Endothelial cell (in vitro differentiated cells): ENCODE measurements around the gene TMC7. TPM values are rescaled to one million over a fixed set of nuclear protein-coding genes. Genes with fewer than 3 reads are reported as not detected.

Experiments
- DNase-seq: peaks from one replicate; pipeline ENCODE4 v3.0.0; 2021; ENCODE audit warnings: low spot score
- H3K27ac Mint-ChIP-seq: one replicate; pipeline ENCODE4 v1.8.0; 2021; ENCODE audit warnings: mixed read lengths, inconsistent platforms; ENCODE audit not compliant: unreplicated experiment
- H3K27me3 Mint-ChIP-seq: one replicate; pipeline ENCODE4 v1.8.0; 2021; ENCODE audit warnings: mild to moderate bottlenecking, moderate library complexity, mixed read lengths, inconsistent platforms; ENCODE audit not compliant: unreplicated experiment
- H3K36me3 Mint-ChIP-seq: one replicate; pipeline ENCODE4 v1.8.0; 2021; ENCODE audit warnings: mild to moderate bottlenecking, low read depth, mixed read lengths, inconsistent platforms; ENCODE audit not compliant: unreplicated experiment
- H3K4me1 Mint-ChIP-seq: one replicate; pipeline ENCODE4 v1.8.0; 2021; ENCODE audit warnings: mild to moderate bottlenecking, mixed read lengths, inconsistent platforms; ENCODE audit not compliant: unreplicated experiment
- H3K4me3 Mint-ChIP-seq: one replicate; pipeline ENCODE4 v1.8.0; 2021; ENCODE audit warnings: mild to moderate bottlenecking, mixed read lengths, inconsistent platforms; ENCODE audit not compliant: unreplicated experiment
- H3K9me3 Mint-ChIP-seq: one replicate; pipeline ENCODE4 v1.8.0; 2021; ENCODE audit warnings: mixed read lengths, inconsistent platforms; ENCODE audit not compliant: unreplicated experiment
- CTCF ChIP-seq: fragments of 200-600 bp; sonication (generic); IDR thresholded peaks from one replicate; pipeline ENCODE4 v1.5.0; 2021; ENCODE audit warnings: antibody characterized with exemption; ENCODE audit not compliant: unreplicated experiment
- total RNA-seq: library from RNA; stranded (reverse); fragmentation: NEBNext Ultra II Directional; extraction: Animal tissue kit (Norgen Biotek cat#: 25700); gene quantifications from one replicate; pipeline ENCODE4 v1.2.1, GENCODE V29; 2021; ENCODE audit not compliant: unreplicated experiment

The TMC7 gene
- total RNA-seq, 1 donor from 2014 or later: 16.9 TPM

GRCh38 chr16:19006446-19007315, 22.9 kb downstream of the TMC7 start:
- no peak for DNase-seq
- Mint-ChIP-seq H3K27ac (no peak overlapping the region), H3K36me3 (peaks cover 28% of the 10 kb centered on the region), H3K27me3 (peaks cover 3% of the 10 kb centered on the region), H3K4me1 (no peaks in the 10 kb centered on the region), H3K9me3 (no peaks in the 10 kb centered on the region), H3K4me3 (no peak overlapping the region)
- no peak for TF ChIP-seq CTCF

- Mint-ChIP-seq H3K4me3 (no peak overlapping the region), H3K27ac (no peak overlapping the region), H3K36me3 (peaks cover 19% of the 10 kb centered on the region), H3K27me3 (peaks cover 3% of the 10 kb centered on the region), H3K9me3 (no peaks in the 10 kb centered on the region), H3K4me1 (no peaks in the 10 kb centered on the region)
- no peak for DNase-seq
- no peak for TF ChIP-seq CTCF
Observed at GRCh38 chr16:19008245-19009169, 24.8 kb downstream of the TMC7 start.

- DNase-seq: no peak
- Mint-ChIP-seq H3K36me3 (peaks cover 19% of the 10 kb centered on the region), H3K9me3 (no peaks in the 10 kb centered on the region), H3K4me1 (no peaks in the 10 kb centered on the region), H3K4me3 (no peak overlapping the region), H3K27ac (no peak overlapping the region), H3K27me3 (peaks cover 3% of the 10 kb centered on the region)
- no peak for TF ChIP-seq CTCF
Observed at GRCh38 chr16:19011169-19011731, 27.5 kb downstream of the TMC7 start.

GRCh38 chr16:19014461-19014860, 30.7 kb downstream of the TMC7 start:
- TF ChIP-seq CTCF: no peak
- H3K4me1 Mint-ChIP-seq: no peaks in the 10 kb centered on the region
- H3K36me3 Mint-ChIP-seq: peaks cover 13% of the 10 kb centered on the region
- no peaks in the 10 kb centered on the region for H3K9me3 Mint-ChIP-seq
- H3K27ac Mint-ChIP-seq: no peak overlapping the region
- no peak overlapping the region for H3K4me3 Mint-ChIP-seq
- peaks cover 3% of the 10 kb centered on the region for H3K27me3 Mint-ChIP-seq
- no peak for DNase-seq
